Mesendoderm (in vitro differentiated cells): ENCODE data around the gene BABAM2.
A peak's percentile ranks its signal among the peaks of the same experiment; 100 is the strongest.

Experiments used
- DNase-seq: peaks from one replicate; pipeline ENCODE4 v3.0.0; 2013
- H2AK5ac ChIP-seq: 2 replicates; pipeline ENCODE4 v1.6.1; 2013; ENCODE audit warnings: low read length, inconsistent platforms
- H2BK120ac ChIP-seq: 2 replicates; pipeline ENCODE4 v1.6.1; 2013; ENCODE audit warnings: low read depth, mild to moderate bottlenecking, low read length, moderate library complexity, mixed read lengths
- H2BK15ac ChIP-seq: replicated peaks from 2 replicates; pipeline ENCODE4 v1.6.1; 2013; ENCODE audit warnings: low read depth, mild to moderate bottlenecking, moderate library complexity
- H2BK5ac ChIP-seq: 2 replicates; pipeline ENCODE4 v1.6.1; 2013; ENCODE audit warnings: low read length, inconsistent platforms
- H3K18ac ChIP-seq: 2 replicates; pipeline ENCODE4 v1.6.1; 2013; ENCODE audit warnings: mild to moderate bottlenecking, low read length, mixed read lengths
- H3K23ac ChIP-seq: one replicate; pipeline ENCODE4 v1.6.1; 2013; ENCODE audit warnings: low read length
- H3K27ac ChIP-seq: 2 replicates; pipeline ENCODE4 v1.5.1; 2013; ENCODE audit warnings: low read depth, mild to moderate bottlenecking, inconsistent platforms, low read length, moderate library complexity
- H3K27me3 ChIP-seq: 2 replicates; pipeline ENCODE4 v1.6.1; 2013; ENCODE audit warnings: low read length, control low read depth, mild to moderate bottlenecking, inconsistent platforms; ENCODE audit not compliant: insufficient read depth, poor library complexity
- H3K36me3 ChIP-seq: 2 replicates; pipeline ENCODE4 v1.6.1; 2013; ENCODE audit warnings: low read length, inconsistent platforms; ENCODE audit not compliant: control insufficient read depth, insufficient read depth
- H3K4ac ChIP-seq: one replicate; pipeline ENCODE4 v1.6.1; 2013; ENCODE audit warnings: low read depth, mild to moderate bottlenecking, low read length, moderate library complexity
- H3K4me1 ChIP-seq: 2 replicates; pipeline ENCODE4 v1.6.1; 2013; ENCODE audit warnings: low read depth, low read length, inconsistent platforms; ENCODE audit not compliant: control insufficient read depth
- H3K4me2 ChIP-seq: 2 replicates; pipeline ENCODE4 v1.6.1; 2013; ENCODE audit warnings: low read length
- H3K4me3 ChIP-seq: 2 replicates; pipeline ENCODE4 v1.5.1; 2013; ENCODE audit warnings: mild to moderate bottlenecking, low read length
- H3K56ac ChIP-seq: one replicate; pipeline ENCODE4 v1.6.1; 2013; ENCODE audit warnings: low read length
- H3K79me1 ChIP-seq: 2 replicates; pipeline ENCODE4 v1.6.1; 2013; ENCODE audit warnings: low read length, inconsistent platforms
- H3K79me2 ChIP-seq: 2 replicates; pipeline ENCODE4 v1.6.1; 2013; ENCODE audit warnings: mild to moderate bottlenecking, low read length; ENCODE audit not compliant: control insufficient read depth, insufficient read depth
- H3K9ac ChIP-seq: 2 replicates; pipeline ENCODE4 v1.6.1; 2013; ENCODE audit warnings: low read length, inconsistent platforms
- H4K5ac ChIP-seq: one replicate; pipeline ENCODE4 v1.6.1; 2013; ENCODE audit warnings: low read length
- H4K8ac ChIP-seq: one replicate; pipeline ENCODE4 v1.6.1; 2013; ENCODE audit warnings: low read depth, mild to moderate bottlenecking, control low read depth, low read length, moderate library complexity
- WGBS: extraction: QIAGEN DNeasy Blood & Tissue Kit; methylation state at CpG from one replicate; pipeline ENCODE4 v1.1.7; 2013; ENCODE audit warnings: low lambda C conversion rate, missing lambda C conversion rate; ENCODE audit not compliant: insufficient coverage; ENCODE audit errors: extremely low coverage; 5-methylcytosine and 5-hydroxymethylcytosine counted together

The BABAM2 gene

GRCh38 chr2:28336982-28337627 lies 446.6 kb downstream of the BABAM2 start:
- Histone ChIP-seq H2BK15ac (no peak overlapping the region), H2BK120ac (no peak overlapping the region), H3K27me3 (no peaks in the 10 kb centered on the region), H3K4me1 (no peaks in the 10 kb centered on the region), H2AK5ac (no peak overlapping the region), H3K56ac (no peak overlapping the region), H3K23ac (no peak overlapping the region), H3K27ac (no peak overlapping the region), H2BK5ac (no peak overlapping the region), H4K5ac (no peak overlapping the region), H3K4me2 (no peak overlapping the region), H3K4me3 (no peak overlapping the region), H3K9ac (no peak overlapping the region), H3K79me2 (no peaks in the 10 kb centered on the region), H4K8ac (no peak overlapping the region), H3K36me3 (no peaks in the 10 kb centered on the region), H3K79me1 (no peaks in the 10 kb centered on the region), H3K18ac (no peak overlapping the region), H3K4ac (no peak overlapping the region)
- DNase-seq = no peak
- WGBS = no CpG with 5 or more reads among the region's 16 CpGs

GRCh38 chr2:28338046-28338817 lies 447.7 kb downstream of the BABAM2 start:
- Histone ChIP-seq H3K23ac (no peak overlapping the region), H3K36me3 (no peaks in the 10 kb centered on the region), H3K4me2 (no peak overlapping the region), H3K79me2 (no peaks in the 10 kb centered on the region), H3K27ac (no peak overlapping the region), H3K79me1 (no peaks in the 10 kb centered on the region), H3K18ac (peak overlapping the region; percentile 1), H4K8ac (no peak overlapping the region), H3K4ac (no peak overlapping the region), H2BK15ac (no peak overlapping the region), H3K56ac (no peak overlapping the region), H2BK5ac (no peak overlapping the region), H3K4me3 (no peak overlapping the region), H2AK5ac (no peak overlapping the region), H3K27me3 (no peaks in the 10 kb centered on the region), H2BK120ac (no peak overlapping the region), H4K5ac (no peak overlapping the region), H3K4me1 (no peaks in the 10 kb centered on the region), H3K9ac (no peak overlapping the region)
- peak; percentile 42 for DNase-seq
- WGBS = no CpG with 5 or more reads among the region's 14 CpGs

GRCh38 chr2:28338831-28339321 lies 448.3 kb downstream of the BABAM2 start:
- Histone ChIP-seq H3K36me3 (no peaks in the 10 kb centered on the region), H2BK15ac (no peak overlapping the region), H4K5ac (no peak overlapping the region), H3K27me3 (no peaks in the 10 kb centered on the region), H3K4me2 (no peak overlapping the region), H3K4me3 (no peak overlapping the region), H3K18ac (peak overlapping the region; percentile 1), H3K23ac (no peak overlapping the region), H2BK120ac (no peak overlapping the region), H3K9ac (no peak overlapping the region), H3K4ac (no peak overlapping the region), H2AK5ac (no peak overlapping the region), H3K79me2 (no peaks in the 10 kb centered on the region), H3K27ac (no peak overlapping the region), H3K4me1 (no peaks in the 10 kb centered on the region), H4K8ac (no peak overlapping the region), H3K79me1 (no peaks in the 10 kb centered on the region), H3K56ac (no peak overlapping the region), H2BK5ac (no peak overlapping the region)
- DNase-seq = no peak
- no CpG with 5 or more reads among the region's 7 CpGs for WGBS

- Histone ChIP-seq H3K79me1 (no peaks in the 10 kb centered on the region), H3K23ac (no peak overlapping the region), H3K27me3 (no peaks in the 10 kb centered on the region), H2BK5ac (no peak overlapping the region), H3K4me3 (no peak overlapping the region), H3K4me2 (no peak overlapping the region), H4K8ac (no peak overlapping the region), H3K79me2 (no peaks in the 10 kb centered on the region), H3K9ac (no peak overlapping the region), H2BK120ac (no peak overlapping the region), H3K56ac (no peak overlapping the region), H3K27ac (no peak overlapping the region), H2AK5ac (no peak overlapping the region), H3K18ac (no peak overlapping the region), H3K4me1 (no peaks in the 10 kb centered on the region), H3K36me3 (no peaks in the 10 kb centered on the region), H4K5ac (no peak overlapping the region), H3K4ac (no peak overlapping the region), H2BK15ac (no peak overlapping the region)
- no CpG with 5 or more reads among the region's 10 CpGs for WGBS
- DNase-seq = no peak
These were observed 449.1 kb downstream of the BABAM2 start for GRCh38 chr2:28339516-28340175.

GRCh38 chr2:28340312-28341202 lies 450.0 kb downstream of the BABAM2 start:
- Histone ChIP-seq H3K36me3 (no peaks in the 10 kb centered on the region), H3K56ac (no peak overlapping the region), H4K8ac (no peak overlapping the region), H3K4me3 (no peak overlapping the region), H3K27ac (no peak overlapping the region), H3K27me3 (no peaks in the 10 kb centered on the region), H3K23ac (no peak overlapping the region), H4K5ac (no peak overlapping the region), H2AK5ac (no peak overlapping the region), H2BK5ac (no peak overlapping the region), H3K4me2 (no peak overlapping the region), H3K4me1 (no peaks in the 10 kb centered on the region), H3K4ac (no peak overlapping the region), H3K79me2 (no peaks in the 10 kb centered on the region), H3K9ac (no peak overlapping the region), H3K79me1 (no peaks in the 10 kb centered on the region), H3K18ac (no peak overlapping the region), H2BK120ac (no peak overlapping the region), H2BK15ac (no peak overlapping the region)
- DNase-seq = no peak
- no CpG with 5 or more reads among the region's 15 CpGs for WGBS
